Mucosa of stomach (tissue), 1 donor: Measurements from ENCODE around the gene PRXL2C.
"Not testable (repeated sequence)": the region's sequence is repeated elsewhere in the genome, so short reads cannot be mapped to it uniquely, and the experiment has no call there.

Experiments used
- H3K27me3 ChIP-seq: one replicate; pipeline ENCODE4 v1.7.0; 2013; ENCODE audit warnings: mild to moderate bottlenecking, low read length; ENCODE audit not compliant: control insufficient read depth, insufficient read depth
- H3K36me3 ChIP-seq: one replicate; pipeline ENCODE4 v1.7.0; 2013; ENCODE audit warnings: low read length; ENCODE audit not compliant: control insufficient read depth, insufficient read depth
- H3K4me1 ChIP-seq: one replicate; pipeline ENCODE4 v1.7.0; 2013; ENCODE audit warnings: mild to moderate bottlenecking, low read length; ENCODE audit not compliant: control insufficient read depth, insufficient read depth
- H3K4me3 ChIP-seq: one replicate; pipeline ENCODE4 v1.7.0; 2013; ENCODE audit warnings: low read length
- H3K9ac ChIP-seq: one replicate; pipeline ENCODE4 v1.7.0; 2013; ENCODE audit warnings: mild to moderate bottlenecking, low read length, moderate library complexity
- H3K9me3 ChIP-seq: one replicate; pipeline ENCODE4 v1.7.0; 2013; ENCODE audit warnings: mild to moderate bottlenecking, low read length, moderate library complexity; ENCODE audit not compliant: control insufficient read depth
- donor health status: Pancreatic carcinoma.

PRXL2C gene

DNA sequence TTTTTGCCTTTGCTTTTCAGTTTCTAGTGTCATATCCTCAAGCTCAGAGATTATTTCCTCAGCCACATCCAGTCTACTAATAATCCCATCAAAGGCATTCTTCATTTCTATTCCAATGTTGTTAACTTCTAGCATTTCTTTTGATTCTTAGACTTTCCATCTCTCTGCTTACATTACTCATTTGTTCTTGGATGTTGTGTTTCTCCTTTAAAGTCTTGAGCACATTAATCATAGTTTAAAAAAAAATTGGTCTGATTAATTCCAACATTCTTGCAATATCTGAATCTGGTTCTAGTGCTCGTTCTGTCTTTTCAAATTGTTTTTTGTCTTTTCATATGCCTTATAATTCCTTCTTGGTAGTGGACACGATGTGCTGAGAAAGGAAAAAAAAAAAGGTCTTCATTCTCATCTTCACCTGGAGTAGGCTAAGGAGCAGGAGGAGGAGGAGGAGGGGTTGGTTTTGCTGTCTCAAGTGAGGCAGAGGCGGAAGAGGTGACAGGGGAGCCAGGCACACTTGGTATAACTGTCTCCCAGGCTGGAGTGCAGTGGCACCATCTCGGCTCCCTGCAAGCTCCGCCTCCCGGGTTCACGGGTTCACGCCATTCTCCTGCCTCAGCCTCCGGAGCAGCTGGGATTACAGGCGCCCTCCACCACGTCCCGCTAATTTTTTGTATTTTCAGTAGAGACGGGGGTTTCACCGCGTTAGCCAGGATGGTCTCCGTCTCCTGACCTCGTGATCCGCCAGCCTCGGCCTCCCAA is 16.3 kb downstream of the PRXL2C start:
- no peak overlapping the region for H3K9ac ChIP-seq
- no peak overlapping the region for H3K4me3 ChIP-seq
- H3K9me3 ChIP-seq: no peaks in the 10 kb centered on the region

DNA sequence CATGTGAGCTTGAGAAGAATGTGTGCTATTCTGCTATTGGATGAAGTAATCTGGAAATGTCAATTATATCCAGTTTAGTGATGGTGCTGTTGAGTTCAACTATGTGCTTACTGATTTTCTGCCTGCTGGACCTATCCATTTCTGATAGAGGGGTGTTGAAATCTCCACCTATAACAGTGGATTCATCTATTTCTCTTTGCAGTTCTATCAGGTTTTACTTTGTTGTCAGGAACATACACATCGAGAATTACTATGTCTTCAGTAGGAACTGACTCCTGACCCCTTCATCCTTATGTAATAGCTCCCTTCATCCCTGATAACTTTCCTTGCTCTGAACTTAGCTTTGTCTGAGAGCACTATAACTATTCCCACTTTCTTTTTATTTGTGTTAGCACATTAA is 18.7 kb downstream of the PRXL2C start:
- H3K27me3 ChIP-seq: no peaks in the 10 kb centered on the region
- no peaks in the 10 kb centered on the region for H3K9me3 ChIP-seq
- no peaks in the 10 kb centered on the region for H3K36me3 ChIP-seq
- H3K4me3 ChIP-seq: no peak overlapping the region
- no peaks in the 10 kb centered on the region for H3K4me1 ChIP-seq
- H3K9ac ChIP-seq: no peak overlapping the region

More for the DNA sequence above, 16.3 kb downstream of the PRXL2C start:
- H3K36me3 ChIP-seq: no peaks in the 10 kb centered on the region
- H3K4me1 ChIP-seq: no peaks in the 10 kb centered on the region
- no peaks in the 10 kb centered on the region for H3K27me3 ChIP-seq

DNA sequence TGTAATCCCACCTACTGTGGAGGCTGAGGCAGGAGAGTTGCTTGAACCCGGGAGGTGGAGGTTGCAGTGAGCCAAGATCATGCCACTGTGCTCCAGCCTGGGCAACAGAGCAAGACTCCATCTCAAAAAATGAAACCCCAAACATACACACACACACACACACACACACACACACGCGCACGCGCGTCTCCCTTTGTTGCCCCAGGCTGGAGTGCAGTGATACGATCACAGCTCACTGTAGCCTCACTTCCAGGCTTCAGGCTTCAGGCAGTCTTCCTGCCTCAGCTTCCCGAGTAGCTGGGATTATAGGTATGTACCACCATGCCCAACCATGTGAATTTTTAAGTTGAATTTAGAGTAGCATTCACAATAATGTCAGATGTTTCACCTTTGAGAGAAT is 21.5 kb downstream of the PRXL2C start:
- not testable (repeated sequence) for H3K36me3 ChIP-seq, H3K4me1 ChIP-seq, H3K27me3 ChIP-seq, H3K4me3 ChIP-seq, H3K9me3 ChIP-seq, H3K9ac ChIP-seq

DNA sequence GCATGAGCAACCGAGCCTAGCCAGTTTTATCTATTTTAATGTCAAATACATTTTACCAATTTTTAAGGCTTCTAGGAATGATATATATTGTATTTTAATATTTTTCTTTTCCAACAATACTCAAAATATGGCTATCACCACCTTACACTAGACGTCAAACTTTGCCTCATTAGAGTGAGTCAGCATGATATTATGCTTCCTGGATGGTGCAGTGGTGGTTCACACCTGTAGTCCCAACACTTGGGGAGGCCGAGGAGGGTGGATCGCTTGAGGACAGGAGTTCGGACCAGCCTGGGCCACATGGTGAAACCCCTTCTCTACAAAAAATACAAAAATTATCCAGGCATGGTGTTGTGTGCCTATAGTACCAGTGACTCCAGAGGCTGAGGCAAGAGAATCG is 28.2 kb downstream of the PRXL2C start:
- Histone ChIP-seq H3K36me3 (no peaks in the 10 kb centered on the region), H3K9me3 (no peaks in the 10 kb centered on the region), H3K4me3 (no peak overlapping the region), H3K9ac (no peak overlapping the region), H3K4me1 (peaks cover under 1% of the 10 kb centered on the region), H3K27me3 (no peaks in the 10 kb centered on the region)

DNA sequence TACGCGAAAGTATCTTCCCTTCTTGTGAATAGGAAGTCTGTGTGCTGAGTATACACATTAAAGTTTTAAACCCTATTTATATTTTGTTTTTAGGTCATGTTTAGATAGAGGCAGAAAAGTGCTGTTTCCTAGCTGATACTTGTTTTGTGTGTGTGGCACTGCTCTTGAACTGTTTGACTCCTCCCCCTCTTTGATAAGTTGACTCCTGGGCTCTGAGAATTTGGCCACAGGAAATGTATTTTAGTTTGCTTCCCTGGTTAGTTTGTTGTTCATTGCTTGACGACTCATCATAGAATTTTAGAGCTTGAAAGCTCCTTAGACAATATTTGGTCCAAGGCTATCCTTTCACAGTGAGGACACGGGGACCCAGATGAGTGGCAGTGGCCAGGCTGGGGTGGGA is 33.5 kb downstream of the PRXL2C start:
- no peaks in the 10 kb centered on the region for H3K27me3 ChIP-seq

DNA sequence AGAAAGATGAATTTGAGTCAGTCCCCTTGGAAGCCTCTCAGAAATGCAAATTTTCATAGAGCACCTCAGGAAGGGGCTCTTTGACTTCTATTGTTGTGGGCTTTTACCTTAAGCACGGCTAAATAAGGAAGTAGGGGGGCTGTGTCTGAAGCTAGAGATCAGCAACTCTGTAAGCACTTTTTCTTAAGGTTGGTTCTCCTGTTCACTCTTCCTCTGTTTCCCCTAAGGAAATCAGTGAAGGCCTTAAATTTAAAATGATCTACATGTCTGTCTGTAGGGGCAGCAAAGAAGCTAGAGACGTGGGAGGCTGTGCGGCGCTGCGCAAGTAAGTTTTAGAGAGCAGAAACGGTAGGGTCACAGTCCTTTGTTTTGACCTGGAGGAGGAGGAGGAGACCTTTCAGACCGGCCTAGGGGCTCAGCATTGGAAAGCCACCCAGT is 34.3 kb downstream of the PRXL2C start:
- H3K27me3 ChIP-seq: no peaks in the 10 kb centered on the region
- peak overlapping the region; percentile 58 for H3K9ac ChIP-seq
- peaks cover 13% of the 10 kb centered on the region for H3K4me1 ChIP-seq
- no peaks in the 10 kb centered on the region for H3K36me3 ChIP-seq
- no peak overlapping the region for H3K4me3 ChIP-seq
- H3K9me3 ChIP-seq: no peaks in the 10 kb centered on the region

More for the DNA sequence above, 33.5 kb downstream of the PRXL2C start:
- no peaks in the 10 kb centered on the region for H3K36me3 ChIP-seq
- H3K9ac ChIP-seq: no peak overlapping the region
- H3K4me1 ChIP-seq: peaks cover 13% of the 10 kb centered on the region
- H3K9me3 ChIP-seq: no peaks in the 10 kb centered on the region
- H3K4me3 ChIP-seq: no peak overlapping the region

DNA sequence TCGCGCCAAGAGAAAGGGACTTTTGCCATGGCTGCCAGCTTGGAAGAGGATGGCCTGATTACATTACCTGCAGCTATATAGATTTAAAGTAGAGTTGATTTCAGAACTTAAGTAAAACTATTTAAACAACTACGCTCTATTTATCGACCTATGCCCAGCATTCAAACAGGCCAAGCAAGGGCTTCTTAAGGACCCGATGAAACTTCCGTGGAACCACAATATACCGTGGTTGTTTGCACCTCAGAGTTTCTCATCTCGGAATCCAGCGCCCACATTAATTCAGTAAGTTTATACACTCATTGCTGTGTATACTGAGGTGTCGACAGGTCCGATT is 35.0 kb downstream of the PRXL2C start:
- Histone ChIP-seq H3K36me3 (no peaks in the 10 kb centered on the region), H3K9me3 (no peaks in the 10 kb centered on the region), H3K9ac (peak overlapping the region; percentile 58), H3K27me3 (no peaks in the 10 kb centered on the region), H3K4me3 (peak overlapping the region; percentile 7), H3K4me1 (peaks cover 13% of the 10 kb centered on the region)

DNA sequence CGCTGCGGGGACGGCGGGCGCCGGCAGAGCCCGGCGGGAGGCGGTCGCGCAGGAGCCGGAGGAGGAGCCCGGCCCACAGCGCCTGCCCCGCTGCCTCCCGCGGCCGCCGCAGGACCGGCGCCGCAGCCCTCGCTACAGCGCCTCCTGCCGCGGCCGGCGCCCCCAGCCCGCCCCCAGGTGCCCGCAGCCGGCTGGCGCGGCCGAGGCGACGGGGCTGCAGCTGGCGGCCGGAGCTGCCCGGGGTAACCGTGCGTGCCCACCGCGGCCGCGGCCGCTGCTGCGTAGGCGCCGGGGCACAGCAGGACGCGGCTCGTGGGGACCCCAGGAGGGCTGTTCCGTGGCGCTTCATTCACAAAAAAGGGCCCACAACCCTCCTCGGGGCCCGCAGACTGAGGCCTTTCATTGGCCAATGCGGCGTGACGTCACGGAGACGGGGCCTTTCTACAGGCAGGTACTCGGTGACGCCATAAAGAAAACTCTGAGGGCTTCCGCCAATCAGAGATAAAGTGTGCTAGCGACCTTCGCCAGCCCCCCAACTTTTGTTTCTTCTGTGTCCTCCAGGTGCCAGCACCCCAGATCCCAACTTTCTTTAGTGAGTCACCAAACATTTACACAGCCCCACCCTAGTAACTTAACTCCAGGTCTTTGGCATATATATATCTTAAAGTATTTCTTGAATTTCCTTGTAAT is 35.5 kb downstream of the PRXL2C start, which contains the start of gene CDC14B:
TSS of gene CDC14B (minus strand) at position 353 of the 690 bp plus-strand sequence. CDS start 465 bp downstream, outside the sequence.
- H3K4me3 ChIP-seq: peak within 1 kb of the TSS; percentile 45
- H3K4me1 ChIP-seq: peaks cover 13% of the 10 kb centered on the region
- no peaks in the 10 kb centered on the region for H3K36me3 ChIP-seq
- no peaks in the 10 kb centered on the region for H3K9me3 ChIP-seq
- no peaks in the 10 kb centered on the region for H3K27me3 ChIP-seq
- peak within 1 kb of the TSS; percentile 72 for H3K9ac ChIP-seq

DNA sequence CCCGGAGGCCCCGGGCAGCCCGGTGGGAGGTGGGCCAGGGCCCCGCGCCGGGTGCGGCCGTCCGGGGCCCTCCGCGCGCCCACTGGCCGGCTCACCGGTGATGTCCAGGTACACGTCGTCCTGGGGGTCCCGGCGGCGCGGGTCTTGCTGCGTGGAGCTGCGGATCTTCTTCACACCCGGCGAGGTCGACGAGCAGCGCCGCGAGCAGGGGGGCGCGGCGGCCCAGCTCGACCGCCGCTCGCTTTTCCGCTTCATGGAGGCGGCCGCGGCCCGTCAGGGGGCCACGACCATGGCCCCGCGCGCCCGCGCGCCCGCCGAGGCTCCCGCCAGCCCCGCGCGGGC is 36.0 kb downstream of the PRXL2C start:
- Histone ChIP-seq H3K36me3 (no peaks in the 10 kb centered on the region), H3K27me3 (no peaks in the 10 kb centered on the region), H3K9ac (peak overlapping the region; percentile 72), H3K4me3 (peak overlapping the region; percentile 45), H3K4me1 (peaks cover 13% of the 10 kb centered on the region), H3K9me3 (no peaks in the 10 kb centered on the region)

DNA sequence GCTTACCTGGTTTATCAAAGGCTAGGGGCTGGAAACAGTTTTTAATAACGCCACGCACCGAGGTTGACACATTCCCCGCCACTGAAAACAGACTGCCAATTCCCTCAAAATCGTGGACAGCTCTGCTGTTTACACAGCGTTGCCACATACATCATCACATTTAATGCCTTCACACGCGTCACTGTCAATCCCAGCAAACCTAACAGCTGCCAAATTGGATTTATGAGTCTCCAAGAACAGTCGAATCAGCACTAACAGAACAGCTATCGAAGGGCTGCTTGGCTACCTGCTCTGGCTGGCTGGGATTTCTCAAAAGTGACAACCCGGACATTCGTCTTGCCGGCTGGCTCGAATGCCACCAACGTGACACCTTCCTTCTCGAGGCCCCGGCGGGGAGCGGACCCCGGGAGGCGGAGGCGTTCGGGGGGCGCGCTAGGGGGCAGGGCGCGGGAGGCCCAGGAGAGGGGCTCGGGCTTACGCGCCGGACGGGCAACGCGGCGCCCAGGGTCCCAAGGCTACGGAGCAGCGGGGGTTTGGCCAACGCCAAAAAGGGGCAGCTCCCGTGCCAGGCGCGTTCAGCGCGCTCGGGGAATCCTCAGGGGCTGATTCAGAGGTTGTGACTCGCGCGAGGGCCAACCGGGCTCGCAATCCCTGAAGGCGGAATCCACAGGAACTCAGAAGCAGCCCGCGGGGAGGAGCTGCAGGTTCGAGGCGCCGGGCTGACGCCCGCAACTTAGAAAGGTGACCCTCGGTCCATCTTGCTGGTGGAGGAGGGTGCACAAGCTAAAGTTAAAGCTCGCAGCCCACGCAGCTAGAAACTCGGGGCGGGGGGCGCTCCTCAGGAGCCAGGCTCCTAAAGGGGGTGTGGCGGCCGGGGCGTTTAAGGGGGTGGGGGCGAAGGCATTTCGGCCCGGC is 36.7 kb downstream of the PRXL2C start:
- Histone ChIP-seq H3K27me3 (no peaks in the 10 kb centered on the region), H3K36me3 (no peaks in the 10 kb centered on the region), H3K9me3 (no peaks in the 10 kb centered on the region), H3K9ac (peak overlapping the region; percentile 72), H3K4me1 (peaks cover 13% of the 10 kb centered on the region), H3K4me3 (peak overlapping the region; percentile 45)

DNA sequence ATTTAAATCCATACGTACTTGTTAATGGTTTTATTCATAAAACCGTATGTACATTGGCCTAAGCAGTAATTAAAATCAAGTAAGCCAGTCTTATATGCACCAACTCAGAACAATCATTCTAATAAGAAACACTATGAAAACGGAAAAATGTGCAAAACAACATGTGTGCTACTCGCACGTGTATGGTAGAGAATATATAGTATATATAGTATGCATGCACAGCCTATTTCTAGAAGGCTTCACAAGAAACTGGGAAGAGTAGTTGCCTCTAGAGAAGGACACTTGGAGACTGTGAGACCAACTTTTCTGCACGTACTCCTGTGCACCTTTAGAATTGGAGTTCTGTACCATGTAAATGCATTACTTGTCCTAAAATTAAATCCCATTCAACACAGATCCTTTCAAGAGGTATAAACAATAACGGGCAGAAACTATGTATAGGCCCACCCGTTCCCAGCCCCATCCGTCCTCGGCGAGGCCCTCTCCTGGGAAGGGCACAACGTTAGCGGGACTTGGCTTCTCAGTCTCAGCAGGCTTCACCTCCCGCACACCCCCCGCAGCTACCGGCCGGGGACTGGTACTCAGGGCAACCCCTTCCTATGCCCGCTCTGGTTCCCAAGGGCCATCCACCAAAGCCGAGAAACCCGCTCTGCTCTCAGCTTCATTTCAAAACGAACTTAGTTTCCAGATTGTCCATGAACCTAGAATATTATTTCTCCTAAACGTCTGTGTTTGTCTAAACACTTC is 37.5 kb downstream of the PRXL2C start:
- peak overlapping the region; percentile 45 for H3K4me3 ChIP-seq
- H3K36me3 ChIP-seq: no peaks in the 10 kb centered on the region
- H3K27me3 ChIP-seq: no peaks in the 10 kb centered on the region
- H3K9ac ChIP-seq: peak overlapping the region; percentile 72
- peaks cover 18% of the 10 kb centered on the region for H3K4me1 ChIP-seq
- no peaks in the 10 kb centered on the region for H3K9me3 ChIP-seq
